Raji (cell line): ENCODE measurements around the gene PRXL2B.

Experiments
- POLR2A ChIP-seq: IDR thresholded peaks from 2 replicates; pipeline ENCODE4 v1.6.1; 2011; ENCODE audit warnings: low read depth, low read length, control low read depth; ENCODE audit not compliant: insufficient read depth

PRXL2B gene

DNA sequence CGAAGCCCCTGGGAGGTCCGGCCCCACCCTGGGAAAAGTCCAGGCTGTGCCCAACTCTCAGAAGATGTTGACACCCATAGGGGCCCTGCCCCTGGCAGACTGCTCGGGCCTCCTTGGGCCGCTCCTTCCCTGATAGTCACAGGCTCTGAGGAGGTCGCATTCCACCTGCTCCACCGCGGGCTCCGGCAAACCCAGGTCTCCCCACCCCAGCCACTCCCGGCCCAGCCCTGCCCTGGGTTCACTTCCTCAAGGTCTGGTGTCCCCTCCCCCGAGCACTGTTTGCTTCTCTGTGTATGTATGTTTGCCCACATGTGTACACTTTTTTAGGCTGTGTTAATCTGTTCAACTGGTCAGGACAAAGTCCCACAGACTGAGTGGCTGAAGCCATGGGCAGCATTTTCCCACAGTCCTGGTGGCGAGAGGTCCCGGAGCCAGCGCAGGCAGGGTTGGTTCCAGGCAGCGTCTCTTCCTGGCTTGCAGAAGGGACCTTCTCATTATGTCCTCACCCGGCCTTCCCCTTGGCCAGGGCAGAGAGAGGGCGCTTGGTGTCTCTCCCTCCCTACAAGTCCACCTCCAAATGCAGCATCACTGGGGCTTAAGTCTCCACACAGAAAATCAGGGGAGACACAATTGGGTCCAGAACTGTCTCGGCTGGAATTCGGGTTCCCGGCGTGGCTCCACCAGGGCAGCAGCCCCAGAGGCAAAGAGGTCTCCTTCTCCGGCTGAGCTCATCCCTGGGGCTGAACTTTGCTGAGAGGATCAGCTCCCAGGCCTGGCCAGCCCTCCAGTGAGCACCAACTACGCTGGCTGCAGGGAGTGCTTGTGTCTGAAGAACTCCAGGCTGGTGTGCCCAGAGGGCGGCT, 10.5 kb upstream of the PRXL2B start:
- no peak; the same call in 1 of the 2 replicates for TF ChIP-seq POLR2A

DNA sequence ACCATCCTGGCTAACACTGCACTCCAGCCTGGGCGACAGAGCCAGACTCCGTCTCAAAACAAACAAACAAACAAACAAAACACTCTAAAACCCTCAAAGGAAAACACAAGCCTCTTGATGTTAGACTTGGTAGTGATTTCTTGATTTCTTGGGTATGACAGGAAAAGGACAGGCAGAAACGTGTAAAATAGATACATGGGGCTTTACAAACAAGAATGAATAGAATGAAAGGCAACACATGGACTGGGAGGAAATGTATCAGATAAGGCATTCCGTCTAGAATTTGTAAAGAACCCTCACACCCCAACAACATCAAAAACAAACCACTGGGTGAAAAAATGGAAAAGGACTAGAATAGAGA, 7.8 kb upstream of the PRXL2B start:
- TF ChIP-seq POLR2A, result no peak

DNA sequence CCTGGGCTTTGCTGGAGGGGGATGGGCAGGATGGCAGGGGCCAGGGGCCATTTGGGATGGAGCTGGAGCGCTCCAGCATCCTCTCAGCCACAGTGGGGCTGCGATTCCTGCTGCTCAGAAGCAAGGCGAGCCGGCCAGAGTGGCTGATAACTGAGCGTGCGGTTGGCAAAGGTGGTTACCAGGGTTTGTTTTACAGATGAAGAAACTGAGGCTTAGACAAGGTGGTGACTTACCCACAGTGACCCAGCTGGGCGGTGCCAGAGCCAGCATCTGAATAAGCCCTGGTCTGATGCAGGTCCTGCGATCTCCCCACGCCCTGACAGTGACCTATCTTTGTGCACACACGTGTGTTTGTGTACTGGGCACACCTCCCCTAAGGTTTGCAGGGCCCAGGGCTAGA, 5.9 kb upstream of the PRXL2B start:
- no peak; the same call in none of the 2 replicates for TF ChIP-seq POLR2A

DNA sequence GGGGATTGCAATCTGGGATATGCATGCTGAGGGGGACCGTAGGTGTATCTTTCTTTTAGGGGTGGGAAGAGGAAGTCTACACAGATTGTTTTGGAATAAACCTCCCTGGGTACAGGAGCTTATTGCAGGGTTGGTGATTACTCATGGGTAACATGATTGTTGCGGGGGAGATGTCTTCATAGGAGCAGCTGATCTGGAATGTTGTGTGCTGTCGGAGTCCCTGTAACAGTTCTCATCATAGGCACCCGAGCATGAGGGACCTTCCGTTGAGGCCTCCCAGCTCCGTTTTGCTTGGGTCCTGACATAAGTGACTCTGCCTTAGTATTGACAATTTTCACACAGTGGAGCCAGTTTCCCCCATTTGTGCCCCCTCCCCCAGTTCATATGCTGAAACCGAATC, 4.2 kb upstream of the PRXL2B start:
- 0 out of 2 replicates have a peak, but pooled peaks have one; percentile 27 for TF ChIP-seq POLR2A

DNA sequence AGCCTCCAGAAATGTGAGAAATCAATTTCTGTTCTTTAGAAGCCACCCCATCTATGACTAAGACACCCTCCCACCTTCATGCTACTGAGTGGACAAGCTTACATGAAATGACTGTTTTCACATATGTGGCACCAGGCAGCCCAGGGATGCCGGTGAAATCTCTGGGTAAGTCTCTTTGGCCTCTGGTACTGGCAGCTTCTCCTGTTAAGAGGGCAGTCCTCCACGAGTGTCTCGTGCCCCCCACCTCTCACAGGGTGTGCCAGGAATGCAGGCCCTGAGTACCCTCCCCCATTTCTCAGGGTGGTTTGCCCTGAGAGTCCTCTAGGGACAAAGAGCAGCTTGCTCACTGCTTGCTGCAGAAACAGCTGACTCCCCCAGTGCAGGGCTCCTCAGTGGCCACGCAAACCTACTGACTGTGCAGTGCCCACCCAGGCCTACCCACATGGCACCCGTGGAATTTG, 3.2 kb upstream of the PRXL2B start:
- no peak; the same call in 1 of the 2 replicates for TF ChIP-seq POLR2A

DNA sequence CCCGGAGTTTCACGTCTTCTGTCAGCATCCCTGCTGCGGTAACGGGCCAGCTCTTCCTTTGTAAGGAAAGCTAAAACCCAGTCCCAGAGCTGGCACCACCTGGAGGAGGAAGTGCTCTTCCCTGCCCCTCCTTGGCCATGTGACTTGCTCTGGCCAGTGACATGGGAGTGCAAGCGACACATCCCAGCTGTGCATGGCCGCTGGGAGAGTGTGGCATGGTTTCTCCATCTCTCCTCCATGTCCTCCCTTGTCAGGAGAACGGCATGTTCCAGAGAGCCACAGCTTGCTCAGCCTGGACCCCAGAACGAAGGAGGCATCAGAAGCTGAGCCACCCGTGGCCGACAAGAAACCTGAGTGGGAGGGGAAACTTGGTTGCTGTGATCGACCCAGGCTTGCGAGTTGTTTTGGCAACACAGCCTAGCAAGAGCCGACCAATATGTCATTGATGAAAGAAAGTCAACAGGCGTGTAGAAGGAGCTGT, 2.7 kb upstream of the PRXL2B start:
- peak; percentile 49 for TF ChIP-seq POLR2A

DNA sequence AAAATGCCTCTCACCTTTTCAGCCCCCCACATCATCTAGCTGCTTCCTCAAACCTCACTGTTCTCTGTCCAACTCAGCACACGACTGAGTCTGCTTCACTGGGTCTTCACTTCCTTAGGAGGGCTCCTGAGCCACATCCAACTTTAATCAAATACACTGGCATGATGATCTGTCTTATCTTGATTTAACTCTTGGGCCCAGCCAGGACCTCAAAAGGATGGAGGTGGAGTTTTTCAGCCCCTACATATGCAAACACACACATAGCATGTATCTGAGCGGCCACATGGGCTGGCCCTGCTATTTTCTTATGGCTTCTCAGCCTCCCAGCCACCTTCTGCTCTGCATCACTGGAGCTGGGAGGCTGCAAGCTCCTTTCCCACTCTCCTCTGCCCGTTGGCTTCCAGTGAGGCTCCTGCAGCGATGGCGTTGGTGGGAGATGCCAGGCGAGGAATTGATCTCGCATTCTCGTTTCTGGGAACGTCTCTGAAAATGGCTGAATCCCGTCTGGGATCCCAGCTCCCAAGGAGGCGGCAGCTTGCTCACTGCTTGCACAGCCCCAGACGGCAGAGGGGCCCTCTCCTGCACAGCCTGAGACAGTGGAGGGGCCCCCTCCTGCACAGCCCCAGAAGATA, 1.8 kb upstream of the PRXL2B start:
- TF ChIP-seq POLR2A, result no peak

DNA sequence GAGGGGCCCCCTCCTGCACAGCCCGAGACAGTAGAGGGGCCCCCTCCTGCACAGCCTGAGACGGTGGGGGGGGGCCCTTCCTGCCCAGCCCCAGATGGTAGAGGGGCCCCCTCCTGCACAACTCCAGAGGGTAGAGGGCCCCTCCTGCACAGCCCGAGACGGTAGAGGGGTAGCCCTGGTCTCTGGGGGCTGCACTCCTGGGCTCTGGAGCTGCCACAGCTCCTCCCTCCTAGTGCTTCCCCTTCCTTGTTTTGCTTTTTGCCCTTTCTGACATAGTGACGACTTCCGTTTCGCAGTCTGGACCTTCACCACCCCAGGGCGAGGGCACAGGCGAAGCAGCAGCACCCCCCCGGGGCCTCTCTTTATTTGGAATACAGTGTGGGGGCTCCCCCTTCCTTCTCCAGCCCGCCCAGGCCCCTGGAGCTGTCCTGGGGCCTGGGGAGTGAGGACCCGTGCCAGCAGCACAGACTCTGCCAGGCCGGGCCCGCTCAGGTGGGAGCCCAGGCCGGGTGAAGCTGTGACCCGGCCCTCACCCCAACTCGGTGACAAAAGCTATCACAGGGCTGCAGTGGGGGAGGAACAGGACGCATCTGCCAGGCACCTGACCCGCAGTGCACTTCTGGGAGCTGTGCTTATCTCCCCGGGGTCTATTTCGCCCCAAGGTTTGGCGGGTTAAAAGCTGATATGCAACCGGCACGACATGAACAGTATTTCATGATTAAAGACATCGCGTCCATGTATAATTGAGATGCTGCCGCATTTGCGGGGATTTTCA, 1.1 kb upstream of the PRXL2B start:
- peak; percentile 86 for TF ChIP-seq POLR2A

DNA sequence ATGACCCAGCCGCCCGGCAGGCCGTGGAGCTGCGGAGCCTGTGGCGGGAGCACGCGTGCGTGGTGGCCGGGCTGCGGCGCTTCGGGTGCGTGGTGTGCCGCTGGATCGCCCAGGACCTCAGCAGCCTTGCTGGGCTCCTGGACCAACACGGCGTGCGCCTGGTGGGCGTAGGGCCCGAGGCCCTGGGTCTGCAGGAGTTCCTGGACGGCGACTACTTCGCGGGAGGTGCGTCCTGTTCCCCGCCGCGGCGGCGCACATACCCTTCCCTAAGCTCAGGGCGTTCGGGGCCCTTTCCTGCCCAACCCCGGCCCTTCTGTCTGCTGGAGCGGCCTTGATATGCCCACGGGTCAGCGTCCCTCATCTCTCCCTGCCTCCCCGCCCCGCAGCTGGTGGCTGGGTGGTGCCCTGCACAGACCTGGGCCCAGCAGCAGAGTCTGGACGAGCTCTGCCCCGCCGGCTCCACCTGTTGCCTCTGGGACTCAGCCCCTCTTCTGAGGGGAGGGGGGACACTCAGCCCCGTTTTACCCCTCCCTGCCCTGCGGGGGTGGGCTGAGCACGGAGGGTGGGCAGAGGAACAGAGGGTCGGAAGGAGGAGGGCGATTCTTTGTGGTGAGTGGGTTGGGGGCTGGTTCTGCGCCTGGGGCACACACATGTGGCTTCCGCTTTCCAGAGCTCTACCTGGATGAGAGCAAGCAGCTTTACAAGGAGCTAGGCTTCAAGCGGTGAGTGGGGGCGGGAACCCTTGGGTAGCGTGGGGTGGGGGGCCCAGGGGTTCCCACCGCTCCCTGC, 688 bp downstream of the PRXL2B start:
- peak; percentile 66 for TF ChIP-seq POLR2A

DNA sequence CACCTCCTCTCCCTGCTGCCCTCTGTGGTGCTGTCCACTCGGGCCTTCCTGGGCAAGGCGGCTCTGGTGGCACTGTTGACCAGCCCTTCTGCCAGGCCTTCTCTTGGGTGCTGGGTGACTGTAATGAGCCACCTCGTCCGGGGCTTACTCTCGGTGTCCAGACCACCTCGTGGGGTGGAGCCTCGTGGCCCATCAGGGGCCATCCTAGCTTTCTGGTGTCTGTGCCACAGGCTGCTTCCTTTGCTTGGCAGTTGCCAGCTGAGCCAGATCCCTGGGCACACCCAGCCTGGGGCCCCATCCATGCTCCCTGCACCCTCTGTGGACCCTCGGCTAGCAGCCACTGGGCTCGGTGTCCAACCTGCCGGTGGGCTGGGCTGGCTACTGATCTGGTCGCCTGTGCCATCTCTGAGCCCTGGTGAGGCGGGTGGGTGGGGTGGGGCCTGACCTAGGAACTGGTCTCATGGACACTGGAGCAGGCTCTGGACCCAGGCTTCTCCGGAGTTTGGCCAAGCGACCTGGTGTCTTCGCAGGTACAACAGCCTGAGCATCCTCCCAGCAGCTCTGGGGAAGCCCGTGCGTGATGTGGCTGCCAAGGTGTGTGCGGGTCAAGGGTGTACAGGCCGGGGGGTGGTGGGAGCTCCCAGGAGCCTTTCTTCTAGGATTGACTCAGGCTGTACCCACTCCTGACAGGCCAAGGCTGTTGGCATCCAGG, 1.4 kb downstream of the PRXL2B start:
- TF ChIP-seq POLR2A, result no peak

DNA sequence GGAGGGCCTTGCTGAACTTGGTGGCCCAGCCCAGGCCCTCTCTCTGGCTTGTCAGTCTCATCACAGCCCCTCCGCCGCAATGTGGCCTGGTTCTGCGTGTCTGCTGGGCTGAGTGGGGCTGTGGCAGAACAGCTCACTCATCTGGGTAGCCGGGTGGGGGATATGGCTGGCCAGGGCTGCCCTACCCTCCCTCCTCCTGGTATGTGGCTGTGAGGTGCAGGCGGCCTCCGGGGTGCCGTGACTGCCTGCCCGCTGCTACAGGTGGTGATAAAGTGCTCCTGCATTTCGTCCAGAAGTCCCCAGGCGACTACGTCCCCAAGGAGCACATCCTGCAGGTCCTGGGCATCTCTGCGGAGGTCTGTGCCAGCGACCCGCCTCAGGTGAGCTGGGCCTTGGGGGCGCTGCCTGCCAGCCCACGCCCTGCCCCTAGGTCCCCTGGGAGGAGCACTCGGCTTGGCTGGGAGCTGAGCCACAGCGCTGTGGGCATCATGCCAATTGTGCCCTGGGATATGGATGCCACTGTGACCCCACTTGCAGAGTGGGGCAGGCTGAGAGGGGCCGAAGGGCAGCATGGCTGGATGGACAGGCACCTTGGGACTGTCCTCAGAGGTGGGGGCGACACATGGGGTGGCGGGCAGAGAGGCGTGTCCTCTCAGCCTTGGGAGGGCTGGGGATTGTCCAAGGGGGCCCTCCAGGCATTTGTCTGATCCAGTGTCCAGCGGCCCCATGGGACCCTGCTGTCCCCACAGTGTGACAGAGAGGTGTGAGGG, 2.3 kb downstream of the PRXL2B start:
- no peak for TF ChIP-seq POLR2A

DNA sequence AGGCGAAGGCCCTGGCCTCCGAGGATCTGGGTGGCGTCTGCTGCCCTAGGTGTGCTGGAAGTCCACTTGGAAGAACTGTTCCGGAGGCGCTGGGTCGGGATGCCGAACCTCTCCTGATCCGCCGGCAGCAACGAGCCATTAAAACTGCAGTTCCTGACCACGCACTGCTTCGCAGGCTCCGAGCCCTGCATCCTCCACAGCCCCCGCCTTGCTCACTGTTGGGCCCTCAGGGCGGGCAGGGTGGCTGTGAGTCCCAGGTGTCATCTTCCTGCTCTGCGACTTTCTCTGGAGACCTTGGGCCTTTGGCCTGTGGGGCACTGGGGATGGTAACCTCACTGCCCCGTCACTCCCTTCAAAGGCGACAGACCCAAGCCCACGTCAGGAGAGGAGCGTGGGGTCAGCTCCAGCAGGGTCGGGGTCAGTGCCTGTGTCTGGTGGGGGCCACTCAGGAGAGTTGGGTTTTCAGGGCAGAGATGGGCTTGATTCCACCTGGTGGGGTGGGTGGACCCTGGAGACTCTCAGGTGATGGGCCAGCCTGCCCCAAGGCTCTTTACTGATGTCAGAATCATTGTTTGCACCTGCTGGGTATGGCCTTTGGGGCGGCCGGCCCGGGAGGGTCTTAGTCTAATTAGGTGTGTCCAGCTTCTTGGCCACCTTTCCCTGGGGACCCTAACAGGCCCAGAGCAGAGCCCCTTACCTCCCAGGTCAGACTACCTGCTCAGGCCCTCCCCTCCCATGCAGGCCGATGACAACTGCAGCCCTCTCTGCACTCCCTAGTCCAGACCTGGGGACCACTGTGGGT, 3.1 kb downstream of the PRXL2B start:
- no peak for TF ChIP-seq POLR2A

DNA sequence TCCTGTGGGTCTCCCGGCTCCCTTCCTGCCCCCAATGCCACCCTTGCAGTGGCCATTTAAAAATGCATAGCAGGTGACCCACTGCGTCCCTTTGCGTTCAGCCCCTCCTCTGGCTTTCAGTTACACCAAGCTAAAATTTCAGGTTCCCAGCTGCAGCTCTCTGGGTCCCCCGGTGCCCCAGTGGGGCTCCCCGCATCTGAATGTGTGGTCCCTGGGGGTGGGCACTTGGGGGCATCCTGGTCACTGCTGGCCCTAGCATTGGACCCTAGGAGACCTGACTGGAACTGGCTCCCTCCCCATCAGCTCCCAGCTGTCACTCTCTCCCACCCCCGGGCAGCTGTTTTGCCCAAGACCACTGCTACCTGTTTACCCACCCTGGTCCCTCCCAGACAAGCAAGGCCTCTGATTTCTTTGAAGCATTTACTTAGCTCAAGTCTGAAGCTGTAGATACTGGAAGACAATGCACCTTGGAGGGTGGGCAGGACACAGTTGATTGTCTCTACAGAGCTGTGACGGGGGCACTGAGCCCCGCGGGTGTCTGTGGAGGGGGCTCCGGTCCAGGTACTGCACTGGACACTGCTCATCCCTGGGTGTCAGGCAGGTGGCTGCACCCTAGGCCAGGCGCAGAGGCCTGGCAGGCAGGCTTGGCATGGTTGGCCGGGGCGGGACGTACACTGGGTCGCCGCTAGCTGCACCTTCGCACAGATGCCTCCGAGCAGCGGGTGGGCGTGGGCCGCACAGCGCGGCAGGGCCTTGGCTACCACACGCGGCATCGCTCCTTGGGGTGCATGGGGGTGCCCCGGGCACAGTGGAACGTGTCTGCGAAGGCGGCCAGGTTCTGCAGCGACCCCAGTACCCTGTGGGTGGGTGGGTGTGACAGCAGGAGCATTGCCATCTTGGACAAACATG, 3.9 kb downstream of the PRXL2B start:
- no peak for TF ChIP-seq POLR2A
